CD4-positive, alpha-beta T cell treated with Interleukin-15 for 1 hour (primary cell): Measurements from ENCODE around the gene LMF2.

Experiments used
- DNase-seq: peaks from one replicate; pipeline ENCODE4 v3.0.0-alpha.2; 2020

Gene LMF2

DNA sequence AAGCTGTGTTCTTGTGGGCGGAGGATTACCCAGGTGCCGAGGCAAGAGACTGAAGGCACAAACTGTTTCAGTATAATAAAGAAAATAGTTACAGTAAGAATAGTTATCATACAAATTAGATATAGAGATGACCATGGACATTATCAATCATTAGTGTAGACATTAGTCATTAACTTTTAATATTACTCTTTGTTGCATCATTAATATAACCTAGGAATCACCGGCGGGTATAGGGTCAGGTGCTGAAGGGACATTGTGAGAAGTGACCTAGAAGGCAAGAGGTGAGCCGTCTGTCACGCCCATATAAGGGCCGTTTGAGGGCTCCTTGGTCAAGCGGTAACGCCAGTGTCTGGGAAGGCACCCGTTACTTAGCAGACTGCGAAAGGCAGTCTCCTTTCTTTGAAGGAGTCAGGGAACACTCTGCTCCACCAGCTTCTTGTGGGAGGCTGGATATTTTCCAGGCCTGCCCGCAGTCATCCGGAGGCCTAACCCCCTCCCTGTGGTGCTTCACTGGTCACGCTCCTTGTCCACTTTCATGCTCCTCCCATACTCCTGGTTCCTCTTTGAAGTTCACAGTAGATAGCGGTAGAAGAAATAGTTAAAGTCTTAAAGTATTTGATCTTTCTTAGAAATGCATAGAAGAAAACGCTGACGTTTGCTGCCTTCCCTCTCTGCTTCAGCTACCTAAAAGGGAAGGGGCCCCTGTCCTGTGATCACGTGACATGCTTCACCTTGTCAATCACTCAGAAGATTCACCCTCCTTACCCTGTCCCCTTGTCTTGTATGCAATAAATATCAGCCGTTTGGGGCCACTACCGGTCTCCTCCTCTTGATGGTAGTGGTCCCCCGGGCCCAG lies 26.6 kb upstream of the LMF2 start:
- DNase-seq: peak; percentile 57

DNA sequence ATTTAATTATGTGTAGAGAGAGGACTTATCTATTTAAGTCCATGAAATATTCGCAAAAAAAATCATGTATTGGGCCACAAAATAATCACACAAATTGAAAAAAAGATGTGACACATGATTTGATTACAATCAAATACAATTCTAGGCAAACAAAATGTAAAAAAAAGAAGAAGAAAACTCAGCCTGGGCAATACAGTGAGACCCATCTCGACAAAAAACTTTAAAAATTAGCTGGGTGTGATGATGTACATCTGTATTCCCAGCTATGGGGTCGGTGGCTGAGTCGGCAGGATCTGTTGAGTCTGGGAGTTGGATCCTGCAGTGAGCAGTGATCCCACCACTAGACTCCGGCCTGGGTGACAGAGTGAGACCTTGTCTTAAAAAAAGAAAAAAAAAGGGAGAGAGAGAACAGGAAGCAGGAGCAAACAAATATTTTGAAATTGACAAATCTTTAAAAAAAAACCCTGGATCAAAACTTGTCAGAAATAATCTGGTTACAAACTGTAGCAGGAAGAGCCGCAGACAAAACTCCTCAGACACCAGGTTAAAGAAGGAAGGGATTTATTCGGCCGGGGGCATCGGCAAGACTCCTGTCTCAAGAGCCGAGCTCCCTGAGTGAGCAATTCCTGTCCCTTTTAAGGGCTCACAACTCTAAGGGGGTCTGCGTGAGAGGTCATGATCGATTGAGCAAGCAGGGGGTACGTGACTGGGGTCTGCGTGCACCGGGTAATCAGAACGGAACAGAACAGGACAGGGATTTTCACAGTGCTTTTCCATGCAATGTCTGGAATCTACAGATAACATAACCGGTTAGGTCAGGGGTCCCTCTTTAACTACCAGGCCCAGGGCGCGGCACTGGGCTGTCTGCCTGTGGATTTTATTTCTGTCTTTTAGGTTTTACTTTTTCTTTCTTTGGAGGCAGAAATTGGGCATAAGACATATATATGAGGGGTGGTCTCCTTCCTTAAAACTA lies 25.6 kb upstream of the LMF2 start:
- no peak for DNase-seq

DNA sequence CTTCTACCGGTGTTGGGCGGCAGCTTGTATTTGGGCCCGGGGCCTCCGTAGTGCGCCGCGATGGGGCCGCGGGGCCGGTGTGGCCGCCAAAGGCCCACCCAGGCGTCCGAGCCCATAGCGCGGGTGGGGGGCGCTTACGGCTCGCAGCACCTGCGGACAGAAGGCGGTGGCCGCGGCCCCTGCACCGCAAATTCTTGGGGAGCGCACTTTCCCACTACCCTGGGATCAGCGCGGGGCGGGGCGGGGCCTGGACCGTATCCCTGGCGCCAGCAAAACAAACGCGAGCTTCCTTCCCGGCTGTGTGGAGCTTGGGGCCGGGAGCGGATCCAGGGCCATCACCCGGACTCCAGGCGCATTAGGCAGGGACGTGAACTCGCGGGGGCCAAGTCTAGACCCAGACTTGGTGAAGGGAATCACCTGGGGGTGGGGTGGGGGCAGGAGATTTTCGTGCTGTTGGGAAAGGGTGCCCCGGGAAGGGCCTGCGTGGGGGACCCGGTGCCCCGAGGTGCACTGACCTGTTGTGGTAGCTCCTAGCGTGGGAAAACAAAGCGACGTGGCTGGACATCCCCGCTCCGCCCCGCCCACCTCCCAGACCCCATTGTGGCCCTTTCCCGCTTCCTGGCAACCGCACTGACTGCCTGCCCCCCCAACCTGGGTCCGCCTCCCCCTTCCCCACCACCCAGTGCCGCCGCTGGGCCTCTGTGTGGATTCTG lies 24.6 kb upstream of the LMF2 start:
- peak; percentile 47 for DNase-seq

DNA sequence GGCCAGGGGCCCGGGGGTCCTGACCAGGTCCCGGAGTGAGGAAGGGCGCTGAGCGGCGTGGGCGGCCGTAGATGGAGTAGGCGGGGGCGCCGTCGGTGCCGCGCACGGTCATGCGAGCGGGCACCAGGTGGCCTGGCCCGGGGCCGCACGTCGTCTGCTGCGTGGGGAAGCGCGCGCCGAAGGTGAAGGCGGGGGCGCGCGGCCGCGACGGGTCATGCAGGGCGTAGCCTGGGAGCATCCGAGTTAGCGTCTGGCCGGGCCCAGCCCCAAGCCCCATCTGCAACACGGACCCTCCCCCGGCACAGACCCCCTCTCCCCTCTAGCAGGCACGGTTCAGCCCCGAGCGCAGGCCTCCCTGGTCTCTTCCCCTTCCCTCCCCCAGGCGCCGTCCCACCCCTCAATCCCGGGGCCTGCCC lies 24.1 kb upstream of the LMF2 start:
- DNase-seq: peak; percentile 83

DNA sequence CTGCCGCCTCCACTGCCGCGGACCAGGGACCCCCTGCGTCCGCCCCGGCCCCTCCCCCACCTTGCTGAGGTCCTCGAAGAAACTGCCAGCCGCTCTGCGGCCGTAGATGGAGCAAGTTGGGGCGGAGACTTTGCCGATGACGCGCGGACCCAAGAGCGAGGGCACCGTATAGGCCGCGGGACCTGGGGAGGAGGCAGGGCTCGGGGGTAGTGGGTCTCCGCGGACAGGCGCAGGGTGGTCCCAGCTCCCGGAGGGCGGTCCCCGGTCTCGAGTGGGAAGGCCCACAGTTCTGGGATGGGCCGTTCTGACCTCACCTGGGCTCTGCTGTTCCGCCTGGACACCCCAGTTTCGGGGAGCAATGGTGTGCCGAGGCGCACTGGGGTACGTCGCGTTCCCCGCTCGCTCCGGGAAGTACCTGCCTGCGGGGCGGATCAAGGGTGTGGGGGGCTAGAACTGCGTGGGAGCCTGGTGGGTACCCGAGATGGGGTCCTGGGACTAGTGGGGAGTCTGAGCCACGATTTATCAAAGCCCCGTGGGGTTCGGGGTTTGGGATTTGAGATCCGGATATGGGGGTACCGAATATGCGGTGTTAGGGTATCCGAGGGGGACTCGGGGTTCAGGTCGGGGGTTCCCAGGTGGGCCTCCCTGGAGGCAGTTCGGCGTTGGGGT lies 23.5 kb upstream of the LMF2 start:
- peak; percentile 90 for DNase-seq

DNA sequence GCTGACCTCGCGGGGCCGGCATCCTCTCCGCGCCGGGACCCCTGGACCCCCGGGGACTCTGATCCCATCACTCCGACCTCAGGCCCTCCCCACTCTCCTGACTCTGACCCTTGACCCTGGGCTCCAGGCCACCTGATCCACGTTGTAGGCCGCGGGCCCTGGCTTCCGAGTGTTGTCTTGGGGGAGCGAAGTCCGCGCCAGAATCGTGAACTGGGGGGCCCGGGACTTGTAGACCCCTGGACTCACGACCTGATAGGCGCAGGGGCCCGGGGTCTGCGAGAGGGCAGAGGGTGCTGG lies 23.0 kb upstream of the LMF2 start:
- peak; percentile 38 for DNase-seq

GRCh38 chr22:50529897-50530579 lies 22.5 kb upstream of the LMF2 start, which contains the start of gene TYMP:
Gene TYMP, minus strand, starts transcription at chr22:50530012. Its CDS starts 303 bp downstream, at chr22:50529709.
- DNase-seq: peak; percentile 81

- no peak for DNase-seq
Measured at GRCh38 chr22:50529416-50529896, 22.0 kb upstream of the LMF2 start.

GRCh38 chr22:50528682-50529415 lies 21.3 kb upstream of the LMF2 start:
- DNase-seq: no peak

- DNase-seq: no peak
Measured at GRCh38 chr22:50527921-50528681, 20.6 kb upstream of the LMF2 start.

DNA sequence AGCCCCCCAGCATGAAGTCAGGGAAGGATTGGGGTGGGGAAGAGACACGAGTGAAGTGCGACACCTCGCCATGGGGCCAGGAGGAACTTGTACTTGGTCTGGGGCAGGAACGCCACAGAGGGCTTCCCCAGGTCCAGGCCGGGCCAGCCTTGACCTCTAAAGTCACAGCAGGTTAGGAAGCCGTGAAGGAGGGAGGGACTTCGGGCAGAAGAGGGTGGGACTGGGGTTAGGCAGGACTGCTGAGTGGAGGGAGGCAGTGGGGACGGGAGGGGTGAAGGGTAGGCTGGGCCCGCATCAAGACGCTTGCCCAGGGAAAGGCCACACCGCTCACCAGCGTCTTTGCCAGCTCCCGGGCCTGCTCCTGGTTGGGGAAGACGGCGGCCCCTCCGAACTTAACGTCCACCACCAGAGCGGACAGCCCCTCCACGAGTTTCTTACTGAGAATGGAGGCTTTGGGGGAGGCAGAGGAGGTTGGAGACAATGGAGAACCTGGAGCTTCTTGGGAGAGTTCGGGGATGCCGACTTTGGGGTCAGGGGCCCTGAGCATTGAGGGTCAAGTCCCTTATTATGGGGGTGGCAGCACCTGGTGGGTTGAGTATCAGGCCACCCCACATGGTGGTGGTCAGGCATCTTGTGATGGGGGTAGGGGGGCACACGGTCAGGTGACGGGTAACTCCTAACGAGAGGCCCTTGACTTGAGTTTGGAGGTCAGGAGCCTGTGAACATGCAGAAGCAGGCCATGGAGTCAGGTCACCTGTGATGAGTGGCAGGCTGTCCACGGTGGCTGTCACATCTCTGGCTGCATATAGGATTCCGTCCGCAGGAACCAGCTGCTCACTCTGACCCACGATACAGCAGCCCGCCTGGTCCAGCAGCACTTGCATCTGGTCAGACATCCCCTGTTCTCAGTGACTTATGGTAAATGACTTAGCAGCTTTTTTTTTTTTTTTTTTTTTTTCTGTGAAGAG lies 19.6 kb upstream of the LMF2 start:
- DNase-seq: peak; percentile 74

GRCh38 chr22:50526108-50526833 lies 18.8 kb upstream of the LMF2 start:
- peak; percentile 86 for DNase-seq

DNA sequence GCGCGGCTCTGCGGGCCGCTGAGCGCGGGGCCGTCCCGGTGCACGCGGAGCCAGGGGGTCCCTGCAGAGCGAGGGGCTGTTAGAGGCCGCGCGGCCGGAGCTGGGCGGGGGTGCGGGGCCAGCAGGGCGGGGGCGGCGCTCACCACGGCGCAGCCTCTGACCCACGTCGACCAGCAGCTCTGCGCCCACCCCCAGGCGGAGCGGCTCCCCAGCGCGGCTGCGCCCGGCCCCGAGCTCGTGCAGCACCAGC lies 18.3 kb upstream of the LMF2 start:
- no peak for DNase-seq

- DNase-seq: peak; percentile 97
Measured at GRCh38 chr22:50525104-50525857, 17.8 kb upstream of the LMF2 start, which contains the start of gene SCO2. Gene SCO2, minus strand, starts transcription at chr22:50525598. Its CDS starts 1,187 bp downstream, at chr22:50524411.

- DNase-seq: no peak
Measured at GRCh38 chr22:50524676-50525103, 17.2 kb upstream of the LMF2 start.

- no peak for DNase-seq
Measured at GRCh38 chr22:50523806-50524675, 16.5 kb upstream of the LMF2 start.

- no peak for DNase-seq
Measured at GRCh38 chr22:50523458-50523805, 15.9 kb upstream of the LMF2 start.
